Measurements from ENCODE around the gene ETV6. TPM values are rescaled to one million over a fixed set of nuclear protein-coding genes. Genes with fewer than 3 reads are reported as not detected.

The ETV6 gene
- total RNA-seq, 1 donor from 2014 or later: 14.7 TPM

GRCh38 chr12:11927286-11927935 is 277.9 kb downstream of the ETV6 start:
- Histone ChIP-seq H3K27me3 (no peaks in the 10 kb centered on the region), H3K27ac (no peak overlapping the region), H3K9me3 (no peaks in the 10 kb centered on the region), H3K4me3 (no peak overlapping the region), H3K36me3 (no peaks in the 10 kb centered on the region), H3K4me1 (no peaks in the 10 kb centered on the region)
- intact Hi-C loops (cut with DNase I): no loop called here
- TF ChIP-seq POLR2AphosphoS5 (IDR thresholded peaks at IDR 0.05; ENCODE audit: insufficient read depth in 1 of 2, low read depth in 1 of 2): no peak
- TF ChIP-seq CTCF (IDR thresholded peaks at IDR 0.05): no peak
- no peak for TF ChIP-seq POLR2A (IDR thresholded peaks at IDR 0.05)
- no peak for DNase-seq (ENCODE audit: extremely low spot score in 2 of 2)

GRCh38 chr12:11929714-11930113 is 280.2 kb downstream of the ETV6 start:
- intact Hi-C loops (cut with DNase I): no loop called here
- H3K9me3 ChIP-seq: no peaks in the 10 kb centered on the region
- H3K36me3 ChIP-seq: no peaks in the 10 kb centered on the region
- H3K27ac ChIP-seq: no peak overlapping the region
- H3K4me3 ChIP-seq: no peak overlapping the region
- no peaks in the 10 kb centered on the region for H3K27me3 ChIP-seq
- H3K4me1 ChIP-seq: no peaks in the 10 kb centered on the region
- DNase-seq (ENCODE audit: extremely low spot score in 2 of 2): no peak
- TF ChIP-seq POLR2A (IDR thresholded peaks at IDR 0.05): no peak
- no peak for TF ChIP-seq CTCF (IDR thresholded peaks at IDR 0.05)
- TF ChIP-seq POLR2AphosphoS5 (IDR thresholded peaks at IDR 0.05; ENCODE audit: insufficient read depth in 1 of 2, low read depth in 1 of 2): no peak

GRCh38 chr12:11939223-11939622 is 289.7 kb downstream of the ETV6 start:
- TF ChIP-seq POLR2A (IDR thresholded peaks at IDR 0.05): no peak
- TF ChIP-seq POLR2AphosphoS5 (IDR thresholded peaks at IDR 0.05; ENCODE audit: insufficient read depth in 1 of 2, low read depth in 1 of 2): no peak
- no peak for TF ChIP-seq CTCF (IDR thresholded peaks at IDR 0.05)
- no peak overlapping the region for H3K27ac ChIP-seq

GRCh38 chr12:11941606-11942337 is 292.3 kb downstream of the ETV6 start:
- H3K36me3 ChIP-seq: no peaks in the 10 kb centered on the region
- TF ChIP-seq POLR2A (IDR thresholded peaks at IDR 0.05) (no peak), CTCF (IDR thresholded peaks at IDR 0.05) (no peak), POLR2AphosphoS5 (IDR thresholded peaks at IDR 0.05; ENCODE audit: insufficient read depth in 1 of 2, low read depth in 1 of 2) (no peak)
- no peaks in the 10 kb centered on the region for H3K27me3 ChIP-seq
- no peak overlapping the region for H3K4me3 ChIP-seq
- intact Hi-C loops (cut with DNase I): no loop called here
- H3K27ac ChIP-seq: no peak overlapping the region
- H3K4me1 ChIP-seq: no peaks in the 10 kb centered on the region
- H3K9me3 ChIP-seq: no peaks in the 10 kb centered on the region
- no peak for DNase-seq (ENCODE audit: extremely low spot score in 2 of 2)

More at GRCh38 chr12:11939223-11939622, 289.7 kb downstream of the ETV6 start:
- Histone ChIP-seq H3K27me3 (no peaks in the 10 kb centered on the region), H3K9me3 (no peaks in the 10 kb centered on the region), H3K4me1 (no peaks in the 10 kb centered on the region), H3K36me3 (no peaks in the 10 kb centered on the region), H3K4me3 (no peak overlapping the region)
- intact Hi-C loops (cut with DNase I): no loop called here
- no peak for DNase-seq (ENCODE audit: extremely low spot score in 2 of 2)

All from vagina (tissue), 2 donors.